Melanocyte of skin (primary cell): Measurements from ENCODE around the gene MC2R. TPM values are rescaled to one million over a fixed set of nuclear protein-coding genes. Genes with fewer than 3 reads are reported as not detected.

Experiments used
- total RNA-seq, 2 donors: library from RNA; depleted of rRNA; stranded (reverse); fragments of >200 nt; gene quantifications; 2 replicates each; pipeline ENCODE4 v1.2.3, GENCODE V29; 2012

The MC2R gene
- not detected for total RNA-seq

DNA sequence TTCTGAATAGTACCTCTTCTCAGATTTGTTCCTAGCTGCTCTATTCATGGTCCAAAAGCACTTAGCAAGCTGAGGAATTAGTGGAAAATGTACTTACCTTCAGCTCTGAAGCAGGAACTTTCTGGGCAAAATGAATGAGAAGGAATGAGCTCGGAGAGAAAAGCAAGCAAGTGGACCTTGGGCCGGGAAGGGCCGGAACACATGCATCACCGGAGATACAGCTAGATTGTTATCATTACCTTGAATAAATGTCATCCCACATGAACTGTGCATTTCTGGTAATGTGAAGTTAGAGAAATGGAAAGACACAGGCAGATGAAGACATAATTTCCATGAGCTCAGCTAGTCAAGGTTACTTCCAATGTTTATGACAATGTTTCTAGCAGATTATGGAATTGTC lies at the start of gene MC2R:
Gene MC2R (minus strand): TSS at position 146 of the 400 bp plus-strand sequence. CDS start 30,018 bp downstream, outside the sequence.

Other genes with a start within 250 kb of the MC2R start
- gene FAM210A, start 189.0 kb downstream of the MC2R start, total RNA-seq = 10 to 100 TPM; 28.6 to 54.6 TPM
- 10 to 100 TPM; 22.4 to 32.3 TPM for gene RNMT, start 188.9 kb downstream of the MC2R start, total RNA-seq
- gene MC5R, start 91.4 kb downstream of the MC2R start, total RNA-seq = not detected
- 1 to 10 TPM; 4.5 to 6.7 TPM for gene ZNF519, start 216.9 kb upstream of the MC2R start, total RNA-seq